HL-60 (cell line): ENCODE measurements around the gene LCE3C.

ENCODE experiments used
- CTCF ChIP-seq: IDR thresholded peaks from one replicate; pipeline ENCODE4 v1.5.1; 2011; ENCODE audit warnings: low read length, control low read depth, inconsistent platforms; ENCODE audit not compliant: insufficient read depth
- POLR2AphosphoS5 ChIP-seq: IDR thresholded peaks from 2 replicates; pipeline ENCODE4 v1.6.1; 2012; ENCODE audit warnings: low read depth

- TF ChIP-seq POLR2AphosphoS5 (no peak), CTCF (no peak)
These were observed 34.4 kb upstream of the LCE3C start for GRCh38 chr1:152565535-152566215.
